Effector CD8-positive, alpha-beta T cell (primary cell): ENCODE measurements around the gene CDKN2B.

Source experiments
- DNase-seq: peaks from one replicate; lab custom pipeline; 2025; lab: John Stamatoyannopoulos, UW

The CDKN2B gene

DNA sequence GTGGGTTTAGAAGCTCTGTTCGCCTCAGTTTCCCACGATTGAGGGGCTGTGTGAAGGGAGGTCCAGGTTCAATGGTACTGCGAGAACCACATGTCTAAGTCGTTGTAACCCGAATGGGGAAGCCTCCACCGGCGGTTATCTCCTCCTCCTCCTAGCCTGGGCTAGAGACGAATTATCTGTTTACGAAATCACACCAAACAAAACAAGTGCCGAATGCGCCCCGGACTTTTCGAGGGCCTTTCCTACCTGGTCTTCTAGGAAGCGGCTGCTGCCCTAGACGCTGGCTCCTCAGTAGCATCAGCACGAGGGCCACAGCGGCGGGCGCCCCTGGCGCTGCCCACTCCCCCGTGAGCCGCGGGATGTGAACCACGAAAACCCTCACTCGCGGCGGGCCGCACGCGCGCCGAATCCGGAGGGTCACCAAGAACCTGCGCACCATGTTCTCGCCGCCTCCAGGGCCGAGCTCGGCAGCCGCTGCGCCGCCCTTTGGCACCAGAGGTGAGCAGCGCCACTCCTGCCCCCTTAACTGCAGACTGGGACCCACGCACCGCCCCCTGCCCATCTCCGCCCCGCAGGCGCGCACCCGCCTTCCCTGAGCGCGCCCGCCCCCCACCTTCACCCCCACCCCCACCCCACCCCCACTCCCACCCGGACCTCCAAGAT is 15.1 kb downstream of the CDKN2B start, which contains the start of gene CDKN2A:
TSS of gene CDKN2A (minus strand) at position 500 of the 663 bp plus-strand sequence.
- DNase-seq, result no peak

GRCh38 chr9:21993007-21993406 is 16.1 kb downstream of the CDKN2B start:
- no peak for DNase-seq

DNA sequence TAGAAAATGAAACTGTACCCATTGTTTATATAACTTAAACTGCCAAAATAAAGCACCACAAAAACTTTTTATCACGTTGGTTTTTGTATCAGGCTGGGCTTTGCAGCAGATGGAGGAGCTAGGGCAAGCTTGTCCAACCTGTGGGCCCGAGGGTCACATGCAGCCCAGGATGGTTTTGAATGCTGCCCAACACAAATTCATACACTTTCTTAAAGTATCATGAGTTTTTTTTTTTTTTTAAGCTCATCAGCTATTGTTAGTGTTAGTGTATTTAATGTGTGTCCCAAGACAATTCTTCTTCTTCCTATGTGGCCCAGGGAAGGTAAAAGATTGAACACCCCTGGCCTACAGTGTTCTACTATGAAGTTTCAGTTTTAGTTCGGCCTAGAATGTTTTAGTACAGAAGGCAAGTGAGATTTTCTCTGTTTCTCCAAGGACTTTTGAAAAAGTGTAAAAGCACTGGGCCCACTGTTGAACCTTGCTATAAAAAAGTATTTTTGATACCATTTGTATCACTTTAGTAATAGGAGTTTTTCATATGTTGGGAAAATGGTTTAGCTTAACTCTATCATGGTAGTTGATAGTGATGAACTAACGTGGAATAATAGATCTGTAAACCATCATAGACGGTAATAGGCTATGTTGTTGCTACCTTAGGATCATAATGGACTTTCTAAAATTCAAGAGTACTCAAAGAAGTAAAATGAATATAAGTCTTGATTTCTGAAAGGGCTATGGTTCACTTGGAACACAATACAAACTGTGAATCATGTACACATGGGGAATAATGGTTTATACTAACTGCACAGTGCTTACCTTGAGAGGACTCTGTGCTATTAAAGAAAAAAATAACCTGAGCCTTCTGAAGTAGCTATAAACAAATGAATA is 17.8 kb downstream of the CDKN2B start:
- no peak for DNase-seq

DNA sequence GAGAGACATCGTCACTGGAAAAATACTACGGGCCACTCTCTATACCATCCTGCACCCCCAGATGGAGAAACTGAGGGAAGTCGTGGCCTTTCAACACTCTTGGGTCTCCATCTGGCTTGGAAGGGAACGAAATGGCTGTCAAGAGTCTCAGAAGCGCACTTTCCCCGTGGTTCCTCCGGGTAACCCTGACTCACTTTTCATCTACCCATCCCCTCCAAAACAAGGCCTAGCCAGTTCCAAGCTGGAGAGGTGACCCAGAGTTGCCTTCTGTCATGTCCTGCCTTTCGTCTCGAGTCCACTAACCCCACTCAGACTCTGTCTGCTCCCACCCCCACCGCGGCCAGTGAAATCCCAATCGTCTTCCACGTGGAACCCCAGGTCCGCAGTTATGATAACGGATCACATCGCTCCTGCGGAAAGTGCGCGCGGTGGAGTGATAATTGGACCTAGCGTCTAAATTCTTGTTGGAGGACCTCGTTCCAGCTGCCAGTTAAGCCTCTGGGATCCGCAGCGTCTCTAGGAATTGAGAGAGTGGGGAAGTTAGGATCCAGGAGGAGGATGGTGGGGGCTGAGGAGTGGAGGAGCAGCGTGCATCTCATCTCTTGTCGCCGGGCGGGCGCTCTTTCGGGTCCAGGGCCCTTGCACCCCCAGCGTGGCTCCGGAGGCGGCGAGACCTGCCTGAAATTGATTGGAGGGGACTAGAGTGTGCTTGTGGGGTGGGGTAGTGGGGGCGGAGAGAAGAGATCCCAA is 19.5 kb downstream of the CDKN2B start:
- DNase-seq, result no peak

GRCh38 chr9:21988056-21988990 is 20.8 kb downstream of the CDKN2B start:
- DNase-seq, result no peak

- no peak for DNase-seq
Measured at GRCh38 chr9:21985964-21986667, 23.0 kb downstream of the CDKN2B start.

GRCh38 chr9:21984101-21984500 is 25.0 kb downstream of the CDKN2B start:
- no peak for DNase-seq

DNA sequence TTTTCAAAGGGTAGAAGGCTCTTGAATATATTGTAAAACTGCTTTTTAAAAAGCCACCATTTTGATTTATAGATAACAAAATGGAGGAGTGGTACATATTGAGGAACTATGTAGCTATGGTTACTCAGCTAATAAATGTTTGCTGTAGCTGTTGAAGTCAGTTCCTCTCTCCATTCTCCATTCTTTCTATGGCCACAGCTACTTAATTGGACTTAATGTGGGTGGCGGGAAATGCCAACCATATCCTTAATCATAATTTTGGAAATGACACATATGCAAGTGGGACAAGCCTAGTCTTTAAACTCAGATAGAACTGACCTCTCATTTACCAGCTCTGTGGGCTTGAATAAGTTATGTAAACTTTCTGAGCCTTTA is 25.6 kb downstream of the CDKN2B start:
- no peak for DNase-seq

- no peak for DNase-seq
Measured at GRCh38 chr9:21982861-21983560, 26.1 kb downstream of the CDKN2B start.

- no peak for DNase-seq
Measured at GRCh38 chr9:21982391-21982790, 26.7 kb downstream of the CDKN2B start.

DNA sequence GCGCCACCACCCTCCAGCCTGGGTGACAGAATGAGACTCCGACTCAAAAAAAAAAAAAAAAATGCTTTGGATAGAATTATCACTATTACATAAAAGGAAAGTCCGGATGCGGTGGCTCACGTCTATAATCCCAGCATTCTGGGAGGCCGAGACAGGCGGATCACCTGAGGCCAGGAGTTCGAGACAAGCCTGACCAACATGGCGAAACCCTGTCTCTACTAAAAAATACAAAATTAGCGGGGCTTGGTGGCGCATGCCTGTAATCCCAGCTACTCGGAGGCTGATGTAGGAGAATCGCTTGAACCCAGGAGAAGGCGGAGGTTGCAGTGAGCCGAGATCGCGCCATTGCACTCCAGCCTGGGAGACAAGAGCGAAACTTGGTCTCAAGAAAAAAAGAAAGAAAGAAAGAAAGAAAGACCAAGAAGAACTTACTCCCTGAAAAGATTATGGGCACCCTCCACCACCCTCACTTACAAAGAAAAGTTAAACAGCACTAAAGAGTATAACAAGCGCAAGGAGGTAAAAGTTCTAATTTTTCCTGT is 32.7 kb downstream of the CDKN2B start:
- DNase-seq, result no peak

- no peak for DNase-seq
Measured at GRCh38 chr9:21974722-21975409, 34.2 kb downstream of the CDKN2B start.

DNA sequence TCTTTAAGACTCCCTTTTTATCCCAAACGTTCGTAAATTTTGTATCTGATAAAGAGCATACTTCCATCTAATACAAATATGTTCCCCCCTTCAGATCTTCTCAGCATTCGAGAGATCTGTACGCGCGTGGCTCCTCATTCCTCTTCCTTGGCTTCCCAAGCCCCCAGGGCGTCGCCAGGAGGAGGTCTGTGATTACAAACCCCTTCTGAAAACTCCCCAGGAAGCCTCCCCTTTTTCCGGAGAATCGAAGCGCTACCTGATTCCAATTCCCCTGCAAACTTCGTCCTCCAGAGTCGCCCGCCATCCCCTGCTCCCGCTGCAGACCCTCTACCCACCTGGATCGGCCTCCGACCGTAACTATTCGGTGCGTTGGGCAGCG is 34.8 kb downstream of the CDKN2B start:
- no peak for DNase-seq

GRCh38 chr9:21972361-21972760 is 36.7 kb downstream of the CDKN2B start:
- no peak for DNase-seq

DNA sequence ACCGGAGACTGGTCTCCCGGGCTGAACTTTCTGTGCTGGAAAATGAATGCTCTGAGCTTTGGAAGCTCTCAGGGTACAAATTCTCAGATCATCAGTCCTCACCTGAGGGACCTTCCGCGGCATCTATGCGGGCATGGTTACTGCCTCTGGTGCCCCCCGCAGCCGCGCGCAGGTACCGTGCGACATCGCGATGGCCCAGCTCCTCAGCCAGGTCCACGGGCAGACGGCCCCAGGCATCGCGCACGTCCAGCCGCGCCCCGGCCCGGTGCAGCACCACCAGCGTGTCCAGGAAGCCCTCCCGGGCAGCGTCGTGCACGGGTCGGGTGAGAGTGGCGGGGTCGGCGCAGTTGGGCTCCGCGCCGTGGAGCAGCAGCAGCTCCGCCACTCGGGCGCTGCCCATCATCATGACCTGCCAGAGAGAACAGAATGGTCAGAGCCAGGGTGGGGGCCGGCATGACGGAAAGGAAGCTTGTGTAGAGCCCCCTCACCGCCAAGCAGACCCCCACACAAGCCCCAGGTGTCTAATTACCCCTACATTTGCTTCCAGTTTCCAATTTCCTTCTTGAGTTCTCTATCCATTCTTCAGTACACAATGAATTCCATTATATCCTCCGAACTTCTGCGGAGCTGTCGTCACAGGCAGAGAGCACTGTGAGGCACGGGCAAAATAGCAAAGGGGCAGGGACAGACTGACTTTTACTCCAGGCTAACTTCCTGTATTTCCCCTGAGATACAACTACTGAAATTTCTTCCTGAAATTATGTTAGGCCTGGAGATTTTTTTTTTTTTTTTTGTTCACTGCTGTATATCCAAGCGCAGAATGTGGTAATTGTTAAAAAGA is 38.1 kb downstream of the CDKN2B start:
- DNase-seq, result no peak

- no peak for DNase-seq
Measured at GRCh38 chr9:21969951-21970799, 38.9 kb downstream of the CDKN2B start.
